ENCODE measurements around the gene KIAA1958.
A peak's percentile ranks its signal among the peaks of the same experiment; 100 is the strongest.

Gene KIAA1958

DNA sequence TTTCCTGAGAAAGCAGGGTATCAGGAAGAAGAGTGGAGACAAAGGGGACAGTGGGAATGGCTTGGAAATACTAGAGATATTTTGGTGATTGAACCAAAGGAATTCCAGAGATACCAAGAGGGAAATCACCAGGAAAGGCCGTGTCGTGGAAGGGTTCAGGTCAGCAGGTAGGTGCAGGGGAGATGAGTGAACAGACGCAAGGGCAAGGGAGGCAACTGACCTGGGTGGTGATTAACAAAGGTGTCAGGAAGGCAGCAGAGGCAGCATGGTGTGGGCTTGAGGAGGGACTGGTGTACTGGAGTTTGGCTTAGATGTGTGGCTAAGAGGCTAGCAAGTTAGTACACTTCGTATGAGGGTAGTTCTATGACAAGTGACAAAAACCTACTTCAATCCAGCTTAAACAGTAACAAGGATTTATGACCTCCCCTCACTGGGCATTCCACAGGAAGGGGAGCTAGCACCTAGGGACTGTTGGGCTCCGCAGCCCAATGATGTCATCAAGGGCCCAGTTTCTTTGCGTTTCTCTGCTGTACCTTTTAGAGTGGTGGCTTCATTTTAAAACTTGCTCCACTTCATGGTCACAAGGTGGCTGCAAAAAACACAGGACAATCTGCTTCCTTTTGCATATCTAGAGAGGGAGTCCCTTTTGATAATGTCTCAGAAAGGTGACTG lies 194.2 kb downstream of the KIAA1958 start:
- no peak for FAIRE-seq
- no peak for TF ChIP-seq POLR2A (IDR thresholded peaks at IDR 0.05; ENCODE audit: low read depth, low read length)

DNA sequence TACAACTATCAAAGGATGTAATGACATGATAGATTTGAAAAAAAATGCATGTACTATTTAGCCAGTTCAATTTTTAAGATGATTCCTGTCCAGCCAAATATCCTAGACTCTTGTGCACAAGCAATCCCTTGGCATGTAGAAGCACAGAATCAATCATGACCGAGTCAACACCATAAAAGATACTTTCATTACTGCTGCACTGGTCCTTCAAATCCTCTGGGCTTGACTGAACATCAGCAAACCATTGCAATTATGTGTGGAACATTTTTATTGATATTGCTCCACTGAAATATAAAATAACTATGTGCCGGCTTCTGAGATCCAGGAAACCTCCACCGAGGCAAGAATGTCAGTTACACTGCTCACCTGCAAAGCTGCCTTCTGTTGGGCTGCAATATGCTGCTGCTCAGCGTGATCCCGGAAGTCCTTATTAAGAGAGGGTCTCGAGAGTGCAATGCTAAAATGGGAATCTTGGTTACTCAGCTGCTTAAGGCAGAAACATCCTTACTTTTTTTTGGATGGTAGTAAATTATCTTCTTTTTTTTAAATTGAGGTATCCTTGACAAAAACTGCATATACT lies 202.6 kb downstream of the KIAA1958 start:
- FAIRE-seq: no peak
- TF ChIP-seq POLR2A (IDR thresholded peaks at IDR 0.05; ENCODE audit: low read depth, low read length): no peak
- no peak for DNase-seq (ENCODE audit: insufficient read length, low spot score)

More for the DNA sequence above, 194.2 kb downstream of the KIAA1958 start:
- no peak for DNase-seq (ENCODE audit: insufficient read length, low spot score)

DNA sequence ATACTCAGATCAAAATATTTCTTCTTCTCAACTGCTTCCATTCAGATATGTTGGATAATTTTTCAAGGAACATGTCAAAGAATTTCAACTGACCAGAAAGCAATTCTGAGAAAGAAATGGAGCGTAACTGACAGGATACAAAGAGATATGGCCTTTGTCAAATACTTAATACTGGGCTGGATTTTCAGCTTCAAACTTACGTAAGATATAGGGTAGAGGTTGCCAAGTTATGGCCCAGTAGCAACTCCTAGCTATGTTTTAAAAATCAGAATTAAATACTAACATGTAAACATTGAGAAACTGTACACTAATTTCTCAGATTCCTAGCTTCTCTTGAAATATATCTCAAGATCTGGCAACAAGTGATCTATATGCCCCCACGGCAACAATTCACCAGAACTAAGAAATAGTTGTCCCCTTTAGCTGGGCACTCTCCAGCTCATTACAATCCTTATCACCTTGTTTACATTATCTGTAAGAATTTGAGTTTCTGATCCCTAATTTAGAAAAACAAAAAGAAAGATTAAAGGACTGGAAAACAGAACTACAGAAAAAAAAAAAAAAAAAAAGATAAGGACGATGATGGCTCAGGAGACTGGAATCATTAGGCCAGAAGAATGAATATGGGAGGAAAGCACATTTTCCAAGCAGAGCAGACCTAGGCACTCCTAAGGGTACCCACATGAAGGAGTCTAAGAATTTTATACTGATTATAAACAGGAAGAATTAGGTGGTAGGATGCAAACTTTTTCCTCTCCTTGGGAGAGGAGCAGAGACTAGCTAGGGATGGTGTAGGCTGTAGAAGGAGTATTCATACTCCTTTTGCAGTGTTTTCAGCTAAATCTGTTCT lies 208.3 kb downstream of the KIAA1958 start:
- TF ChIP-seq POLR2A (IDR thresholded peaks at IDR 0.05; ENCODE audit: low read depth, low read length): no peak
- no peak for FAIRE-seq
- no peak for DNase-seq (ENCODE audit: insufficient read length, low spot score)

DNA sequence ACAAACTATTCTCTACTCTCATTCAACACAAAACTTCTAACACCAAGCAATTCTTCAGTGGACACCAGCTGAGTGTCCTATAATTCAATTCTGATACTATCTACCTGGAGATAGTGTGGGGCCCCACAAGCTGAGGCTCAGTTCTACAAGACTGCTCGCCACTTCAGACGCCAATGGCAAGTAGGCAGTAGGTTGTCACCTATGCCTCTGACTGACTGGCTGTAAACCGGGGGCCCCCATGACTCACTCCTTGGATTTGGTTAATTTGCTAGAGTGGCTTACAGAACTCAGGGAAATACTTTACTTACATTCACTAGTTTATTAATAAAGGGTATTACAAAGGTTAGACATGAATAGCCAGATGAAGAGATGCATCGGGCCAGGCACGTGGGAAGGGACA lies 209.8 kb downstream of the KIAA1958 start:
- no peak for TF ChIP-seq POLR2A (IDR thresholded peaks at IDR 0.05; ENCODE audit: low read depth, low read length)
- DNase-seq (ENCODE audit: insufficient read length, low spot score): no peak
- FAIRE-seq: no peak

DNA sequence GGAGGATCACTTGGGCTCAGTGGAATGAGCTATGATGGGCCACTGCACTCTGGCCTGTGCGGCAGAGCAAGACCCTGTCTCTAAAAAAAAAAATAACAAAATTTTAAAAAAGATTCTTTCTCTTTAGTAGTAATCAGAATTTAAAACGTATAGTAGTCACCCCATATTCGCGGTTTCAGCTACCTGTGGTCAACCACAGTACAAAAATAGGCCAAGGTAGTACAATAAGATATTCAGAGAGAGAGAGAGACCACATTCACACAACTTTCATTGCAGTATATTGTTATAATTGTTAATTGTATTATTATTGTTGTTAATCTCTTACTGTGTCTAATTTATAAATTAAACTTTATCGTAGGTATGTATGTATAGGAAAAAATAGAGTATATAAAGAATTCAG lies 212.6 kb downstream of the KIAA1958 start:
- FAIRE-seq (no peak), DNase-seq (ENCODE audit: insufficient read length, low spot score) (no peak)

DNA sequence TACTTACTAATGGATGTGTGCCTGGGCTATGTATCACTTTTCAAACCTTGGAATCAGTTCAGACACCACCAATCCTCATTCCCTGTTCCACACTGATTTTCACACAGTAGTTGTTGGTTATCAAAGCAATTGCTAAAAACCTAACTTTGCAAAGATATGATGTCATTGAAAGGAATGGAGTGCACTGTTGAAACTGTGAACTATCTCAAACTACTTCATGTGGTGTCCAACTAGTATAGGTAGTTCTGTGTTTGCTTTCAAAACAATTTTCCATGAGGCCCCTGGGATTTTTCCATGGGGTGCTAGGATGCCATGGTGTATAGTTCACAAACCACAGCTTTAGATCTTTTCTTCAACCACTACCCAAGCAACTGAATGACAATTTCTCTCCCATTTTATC lies 213.5 kb downstream of the KIAA1958 start:
- DNase-seq (ENCODE audit: insufficient read length, low spot score): no peak
- FAIRE-seq: no peak

More for the DNA sequence above, 212.6 kb downstream of the KIAA1958 start:
- no peak for TF ChIP-seq POLR2A (IDR thresholded peaks at IDR 0.05; ENCODE audit: low read depth, low read length)

DNA sequence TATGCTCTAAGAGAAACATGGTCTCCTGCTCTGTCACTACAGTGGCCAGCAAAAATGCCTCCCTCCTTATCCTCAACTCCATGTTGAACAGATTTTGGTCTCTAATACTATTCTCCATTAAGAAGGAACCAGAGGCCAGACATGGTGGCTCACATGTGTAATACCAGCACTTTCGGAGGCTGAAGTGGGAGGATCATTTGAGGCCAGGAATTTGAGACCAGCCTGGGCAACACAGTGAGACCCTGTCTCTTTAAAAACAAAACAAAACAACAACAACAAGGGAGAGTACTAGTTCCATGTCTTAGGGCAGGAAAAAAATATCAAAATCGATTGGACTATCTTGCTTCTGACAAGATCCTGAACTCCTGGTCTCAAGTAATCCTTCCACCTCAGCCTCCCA lies 216.7 kb downstream of the KIAA1958 start:
- no peak for DNase-seq (ENCODE audit: insufficient read length, low spot score)
- TF ChIP-seq POLR2A (IDR thresholded peaks at IDR 0.05; ENCODE audit: low read depth, low read length): no peak
- no peak for FAIRE-seq

More for the DNA sequence above, 213.5 kb downstream of the KIAA1958 start:
- no peak for TF ChIP-seq POLR2A (IDR thresholded peaks at IDR 0.05; ENCODE audit: low read depth, low read length)

DNA sequence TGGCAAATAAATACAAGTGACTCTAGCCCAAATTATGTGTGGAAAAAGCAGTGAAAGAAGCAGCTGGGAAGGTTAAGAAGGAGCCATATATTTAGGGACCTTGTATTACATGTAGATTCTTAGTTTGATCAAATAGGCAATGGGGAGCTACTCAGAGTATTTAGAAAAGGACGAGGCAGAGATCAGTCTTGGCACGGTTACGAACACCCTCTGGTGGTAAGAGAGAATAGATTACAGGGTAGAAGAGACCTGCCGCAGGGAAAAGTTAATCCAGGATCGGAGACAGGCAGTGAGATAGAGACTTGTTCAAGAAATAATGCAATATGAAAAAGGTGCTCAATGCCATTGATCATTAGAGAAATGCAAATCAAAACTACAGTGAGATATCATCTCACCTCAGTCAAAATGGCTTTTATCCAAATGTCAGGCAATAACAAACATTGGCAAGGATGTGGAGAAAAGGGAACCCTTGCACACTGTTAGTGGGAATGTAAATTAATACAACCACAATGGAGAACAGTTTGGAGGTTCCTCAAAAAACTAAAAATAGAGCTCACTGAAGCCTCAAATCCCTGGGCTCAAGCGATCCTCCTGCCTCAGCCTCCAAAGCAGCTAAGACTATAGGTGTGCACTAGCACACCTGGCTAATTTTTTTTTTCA lies 219.3 kb downstream of the KIAA1958 start:
- FAIRE-seq: peak; percentile 87
- no peak for TF ChIP-seq POLR2A (IDR thresholded peaks at IDR 0.05; ENCODE audit: low read depth, low read length)
- DNase-seq (ENCODE audit: insufficient read length, low spot score): no peak

DNA sequence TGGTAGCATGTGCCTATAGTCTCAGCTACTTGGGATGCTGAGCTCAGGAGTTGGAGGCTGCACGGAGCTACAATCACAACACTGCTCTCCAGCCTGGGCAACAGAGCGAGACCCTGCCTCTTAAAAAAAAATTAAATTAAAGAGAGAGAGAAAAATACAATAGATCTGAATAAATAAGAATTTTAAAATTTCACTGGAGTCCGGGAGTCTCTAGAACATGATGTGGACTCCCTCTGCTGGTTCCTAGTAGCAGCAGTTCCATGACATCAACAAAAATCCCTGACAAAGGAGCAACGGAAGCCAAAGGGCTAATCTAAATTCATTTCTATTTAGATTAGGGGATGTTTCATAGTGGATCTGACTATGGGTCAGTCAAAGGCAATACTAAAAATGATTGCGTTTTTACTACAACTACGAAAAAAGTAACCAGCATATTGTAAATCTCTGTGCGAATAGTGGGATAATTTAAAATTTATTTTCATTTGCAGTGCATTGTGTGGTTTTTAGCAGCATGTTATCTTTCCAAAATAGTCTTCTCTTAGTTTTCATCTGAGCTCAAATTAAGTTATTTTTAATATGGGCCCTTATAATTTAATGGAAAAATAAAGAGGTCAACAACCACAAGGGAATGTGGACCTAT lies 224.5 kb downstream of the KIAA1958 start:
- no peak for DNase-seq (ENCODE audit: insufficient read length, low spot score)
- FAIRE-seq: no peak
- TF ChIP-seq POLR2A (IDR thresholded peaks at IDR 0.05; ENCODE audit: low read depth, low read length): no peak

DNA sequence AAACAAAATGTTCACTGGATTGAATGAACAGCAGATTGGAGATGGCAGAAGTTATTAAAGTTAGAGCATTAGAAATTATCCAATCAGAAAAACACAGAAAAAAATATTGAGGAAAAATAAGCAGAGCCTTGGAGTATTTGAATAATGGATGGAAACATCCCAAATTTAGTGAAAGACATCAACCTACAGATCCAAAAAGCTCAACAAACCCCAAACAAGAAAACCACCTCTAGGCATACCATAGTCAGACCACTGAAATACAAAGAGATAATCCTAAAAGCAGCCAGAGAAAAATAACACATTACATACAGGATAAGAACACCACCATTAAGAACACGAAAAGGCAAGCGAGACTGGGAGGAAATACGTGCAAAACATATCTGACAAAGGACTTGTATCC lies 226.1 kb downstream of the KIAA1958 start:
- no peak for TF ChIP-seq POLR2A (IDR thresholded peaks at IDR 0.05; ENCODE audit: low read depth, low read length)
- FAIRE-seq (no peak), DNase-seq (ENCODE audit: insufficient read length, low spot score) (no peak)

DNA sequence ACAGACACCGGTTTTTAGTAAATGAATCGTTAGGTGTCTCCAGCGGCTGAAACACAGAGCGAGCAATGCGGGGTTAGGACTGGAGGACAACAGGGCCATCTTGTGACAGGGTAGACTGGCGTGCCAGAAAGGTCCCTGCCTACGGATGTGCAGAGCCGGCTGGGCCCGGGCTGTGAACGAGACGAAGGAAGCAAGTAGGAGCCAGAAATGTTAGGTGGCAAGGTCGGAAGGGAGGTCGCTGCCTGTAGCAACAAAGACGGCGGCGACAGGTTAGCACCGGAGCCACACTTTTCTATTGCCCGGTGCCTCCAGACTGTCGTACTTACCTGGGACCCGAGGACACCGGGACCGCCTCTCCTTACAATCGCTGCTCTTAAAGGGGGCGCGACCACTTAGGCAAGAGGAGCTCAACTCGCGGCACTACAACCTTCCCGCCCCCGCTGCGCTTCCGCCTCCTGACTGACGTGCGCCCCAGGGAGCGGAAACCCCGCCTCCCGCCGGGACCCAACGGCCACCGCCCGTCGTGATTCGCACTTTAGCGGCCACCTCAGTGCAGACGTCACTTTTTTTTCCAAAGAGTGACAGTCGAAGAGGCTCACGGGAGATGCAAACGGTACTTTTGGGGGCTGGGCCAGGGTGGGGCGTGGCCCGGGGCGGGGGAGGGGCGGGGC lies 231.2 kb downstream of the KIAA1958 start, which contains the start of gene INIP:
TSS of gene INIP (minus strand) at position 457 of the 671 bp plus-strand sequence. CDS start 1,632 bp downstream, outside the sequence.
- TF ChIP-seq POLR2A (IDR thresholded peaks at IDR 0.05; ENCODE audit: low read depth, low read length): peak; percentile 66
- FAIRE-seq (peak; percentile 91), DNase-seq (ENCODE audit: insufficient read length, low spot score) (peak; percentile 89)

Data from H54 (cell line).